HG03520 (cell line): Measurements from ENCODE around the gene MT1F.

Experiments
- ATAC-seq: cut with Tn5 transposase; IDR thresholded peaks from one replicate; pipeline ENCODE4 v1.9.1; 2021; ENCODE audit warnings: mild to moderate bottlenecking, moderate library complexity; ENCODE audit not compliant: unreplicated experiment

MT1F gene

DNA sequence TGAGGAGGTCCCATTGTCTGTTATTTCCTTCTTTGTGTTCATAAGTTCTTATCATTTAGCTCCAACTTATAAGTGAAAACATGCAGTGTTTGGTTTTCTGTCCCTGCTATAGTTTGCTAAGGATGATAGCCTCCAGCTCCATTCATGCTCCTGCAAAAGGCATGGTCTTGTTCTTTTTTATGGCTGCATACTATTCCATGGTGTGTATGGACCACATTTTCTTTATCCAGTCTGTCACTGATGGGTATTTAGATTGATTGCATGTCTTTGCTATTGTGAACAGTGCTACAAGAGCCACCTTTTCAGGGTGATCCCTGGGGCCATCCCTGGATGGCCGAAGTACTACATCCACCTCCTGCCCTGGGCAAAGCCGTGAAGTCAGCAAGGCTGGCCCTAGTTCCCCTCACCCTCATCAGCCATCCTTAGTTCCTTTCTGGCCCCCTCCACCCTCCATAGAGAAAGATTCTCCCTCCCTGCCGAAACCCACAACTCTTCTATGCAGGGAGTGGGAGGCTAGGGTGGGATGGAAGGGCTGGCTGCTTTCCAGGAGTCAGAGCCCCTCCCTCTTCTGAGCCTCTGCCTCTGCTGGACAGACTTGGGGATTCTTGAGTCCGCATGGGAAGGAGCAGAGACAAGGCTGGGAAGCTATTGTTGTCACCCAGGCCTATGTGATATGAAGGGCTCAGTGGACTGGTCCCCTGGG, 32.8 kb downstream of the MT1F start:
- no peak for ATAC-seq

DNA sequence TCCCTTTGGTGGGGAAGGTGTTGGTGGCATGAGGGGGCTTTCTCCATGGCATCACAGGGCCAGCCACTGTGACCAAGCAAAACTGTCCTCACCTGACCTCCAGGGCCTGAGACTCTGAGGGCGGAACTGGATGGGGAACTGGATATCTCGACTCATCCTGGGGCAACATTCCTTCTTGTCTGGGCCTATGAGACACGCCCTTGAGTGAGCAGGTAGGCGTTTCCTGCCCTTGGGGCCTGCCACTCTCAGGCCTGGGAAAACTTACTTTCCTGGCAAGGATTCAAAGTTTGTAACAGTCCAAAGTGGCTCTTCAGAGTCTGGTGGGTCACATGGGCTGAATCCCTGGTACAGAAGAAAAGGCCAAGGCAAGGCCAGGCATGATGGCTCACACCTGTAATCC, 34.1 kb downstream of the MT1F start:
- no peak for ATAC-seq

GRCh38 chr16:56695246-56695645, 37.5 kb downstream of the MT1F start:
- ATAC-seq = no peak

- ATAC-seq = no peak
These were observed 39.8 kb downstream of the MT1F start for GRCh38 chr16:56697456-56698155.

DNA sequence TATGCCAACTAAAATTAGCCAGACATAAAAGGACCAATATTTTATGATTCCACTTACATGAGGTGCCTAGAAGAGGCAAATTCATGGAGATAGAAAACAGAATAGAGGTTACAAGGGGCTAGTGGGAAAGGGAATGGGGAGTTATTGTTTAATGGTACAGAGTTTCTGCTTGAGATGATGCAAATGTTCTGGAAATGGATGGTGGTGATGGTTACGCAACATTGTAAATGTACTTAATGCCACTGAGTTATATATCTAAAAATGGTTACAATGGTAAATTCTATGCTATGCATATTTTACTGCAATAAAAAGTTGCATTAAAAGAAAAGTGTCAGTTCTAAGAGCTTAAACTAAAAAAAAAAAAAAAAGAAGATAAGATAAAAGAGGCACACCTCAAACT, 42.4 kb downstream of the MT1F start:
- ATAC-seq = no peak

DNA sequence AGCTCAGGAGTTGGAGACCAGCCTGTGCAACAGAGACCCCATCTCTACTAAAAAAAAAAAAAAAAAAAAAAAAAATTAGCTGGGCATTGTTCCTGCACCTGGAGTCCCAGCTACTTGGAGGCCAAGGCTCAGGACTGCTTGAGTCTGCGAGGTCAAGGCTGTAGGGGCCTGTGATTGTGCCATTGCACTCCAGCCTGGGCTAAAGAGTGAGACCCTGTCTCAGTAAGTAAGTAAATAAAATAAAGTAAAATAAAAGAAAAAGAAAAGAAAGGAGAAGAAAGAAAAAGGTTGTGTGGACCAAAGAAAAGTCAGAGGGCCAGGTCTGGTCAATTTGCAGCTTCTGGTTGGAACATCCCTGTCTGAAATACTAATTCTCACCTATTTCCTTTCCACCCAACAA, 42.9 kb downstream of the MT1F start:
- no peak for ATAC-seq

GRCh38 chr16:56701534-56701933, 43.8 kb downstream of the MT1F start:
- ATAC-seq = no peak

DNA sequence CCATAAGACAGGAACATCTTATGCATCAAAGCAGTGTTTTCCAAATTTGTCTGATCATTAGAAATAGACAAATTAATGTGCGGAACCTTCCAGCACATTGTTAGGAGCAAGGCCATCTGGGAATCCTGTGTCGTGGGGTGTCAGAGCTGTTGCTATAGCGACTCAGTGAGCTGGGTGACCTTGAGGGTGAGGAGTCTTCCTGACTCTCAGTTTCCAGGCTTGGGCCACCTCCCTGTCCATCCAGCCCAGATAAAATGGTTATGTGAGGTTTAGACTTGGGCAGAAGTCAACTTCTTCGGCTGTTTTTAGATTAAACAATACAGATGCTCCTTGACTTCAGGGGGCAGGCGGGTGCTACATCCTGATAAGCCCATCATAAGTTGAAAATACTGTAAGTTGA, 45.1 kb downstream of the MT1F start:
- ATAC-seq = no peak
